RWPE2 (cell line): ENCODE data around the gene MFNG.
A peak's percentile ranks its signal among the peaks of the same experiment; 100 is the strongest.

Source experiments
- ATAC-seq: fragments of 200-7000 bp; cut with Tn5 transposase; 3 replicates; pipeline ENCODE4 v1.9.1; 2021; ENCODE audit warnings: low read depth
- DNase-seq: peaks from one replicate; pipeline ENCODE4 v3.0.0-alpha.2; 2020; ENCODE audit warnings: low spot score
- H3K27ac ChIP-seq: fragments of 450-650 bp; 2 replicates; pipeline ENCODE4 v1.5.1; 2017; ENCODE audit warnings: mild to moderate bottlenecking; ENCODE audit not compliant: poor library complexity, severe bottlenecking
- H3K27me3 ChIP-seq: fragments of 250-450 bp; sonication (Bioruptor Pico); 2 replicates; pipeline ENCODE4 v1.5.1; 2021; ENCODE audit warnings: mild to moderate bottlenecking, moderate library complexity; ENCODE audit not compliant: insufficient read depth, poor library complexity, severe bottlenecking
- H3K36me3 ChIP-seq: fragments of 250-450 bp; sonication (Bioruptor Pico); 2 replicates; pipeline ENCODE4 v1.5.1; 2020; ENCODE audit warnings: low read depth, mild to moderate bottlenecking, moderate library complexity
- H3K4me1 ChIP-seq: fragments of 250-450 bp; sonication (Bioruptor Pico); 2 replicates; pipeline ENCODE4 v1.5.1; 2021; ENCODE audit warnings: mild to moderate bottlenecking, moderate library complexity; ENCODE audit not compliant: insufficient read depth, poor library complexity, severe bottlenecking
- H3K4me3 ChIP-seq: fragments of 250-450 bp; sonication (Bioruptor Pico); 2 replicates; pipeline ENCODE4 v1.5.1; 2021; ENCODE audit warnings: mild to moderate bottlenecking, moderate library complexity; ENCODE audit not compliant: severe bottlenecking
- H3K9me3 ChIP-seq: fragments of 250-450 bp; sonication (Bioruptor Pico); 2 replicates; pipeline ENCODE4 v1.5.1; 2021; ENCODE audit warnings: mild to moderate bottlenecking, moderate library complexity; ENCODE audit not compliant: severe bottlenecking
- CTCF ChIP-seq: fragments of 450-650 bp; IDR thresholded peaks from one replicate; pipeline ENCODE4 v1.5.1; 2017; ENCODE audit warnings: mild to moderate bottlenecking, moderate library complexity; ENCODE audit not compliant: poor library complexity, severe bottlenecking

The MFNG gene

GRCh38 chr22:37427135-37427710 lies 59.0 kb downstream of the MFNG start, which contains the start of gene ELFN2:
Gene ELFN2 (minus strand): TSS chr22:37427479. CDS start chr22:37375534, 51,945 bp downstream.
- Histone ChIP-seq H3K9me3 (no peaks in the 10 kb centered on the region), H3K27ac (peak within 1 kb of the TSS; percentile 12), H3K4me1 (peaks cover 13% of the 10 kb centered on the region), H3K36me3 (no peaks in the 10 kb centered on the region), H3K4me3 (peak within 1 kb of the TSS; percentile 46), H3K27me3 (no peaks in the 10 kb centered on the region)
- no peak; the same call in 2 of the 3 replicates for ATAC-seq
- no peak for TF ChIP-seq CTCF
- no peak for DNase-seq

GRCh38 chr22:37426706-37427134 lies 59.5 kb downstream of the MFNG start:
- Histone ChIP-seq H3K4me1 (peaks cover 8% of the 10 kb centered on the region), H3K36me3 (no peaks in the 10 kb centered on the region), H3K27me3 (no peaks in the 10 kb centered on the region), H3K27ac (peak overlapping the region; percentile 12), H3K9me3 (no peaks in the 10 kb centered on the region), H3K4me3 (peak overlapping the region; percentile 46)
- DNase-seq: no peak
- peak; percentile 40; the same call in 2 of the 3 replicates for ATAC-seq
- no peak for TF ChIP-seq CTCF

GRCh38 chr22:37425800-37426705 lies 60.1 kb downstream of the MFNG start:
- Histone ChIP-seq H3K4me3 (peak overlapping the region; percentile 46), H3K9me3 (no peaks in the 10 kb centered on the region), H3K27me3 (no peaks in the 10 kb centered on the region), H3K4me1 (peaks cover 2% of the 10 kb centered on the region), H3K36me3 (no peaks in the 10 kb centered on the region), H3K27ac (peak overlapping the region; percentile 12)
- no peak for TF ChIP-seq CTCF
- ATAC-seq (no peak), DNase-seq (no peak)

GRCh38 chr22:37425369-37425768 lies 60.8 kb downstream of the MFNG start:
- ATAC-seq: no peak
- H3K27me3 ChIP-seq: no peaks in the 10 kb centered on the region
- no peak for TF ChIP-seq CTCF

More at GRCh38 chr22:37425369-37425768, 60.8 kb downstream of the MFNG start:
- Histone ChIP-seq H3K4me1 (no peaks in the 10 kb centered on the region), H3K9me3 (no peaks in the 10 kb centered on the region), H3K36me3 (no peaks in the 10 kb centered on the region), H3K4me3 (no peak overlapping the region), H3K27ac (no peak overlapping the region)
- DNase-seq: no peak
